ENCODE data around the gene PSD2.

DNA sequence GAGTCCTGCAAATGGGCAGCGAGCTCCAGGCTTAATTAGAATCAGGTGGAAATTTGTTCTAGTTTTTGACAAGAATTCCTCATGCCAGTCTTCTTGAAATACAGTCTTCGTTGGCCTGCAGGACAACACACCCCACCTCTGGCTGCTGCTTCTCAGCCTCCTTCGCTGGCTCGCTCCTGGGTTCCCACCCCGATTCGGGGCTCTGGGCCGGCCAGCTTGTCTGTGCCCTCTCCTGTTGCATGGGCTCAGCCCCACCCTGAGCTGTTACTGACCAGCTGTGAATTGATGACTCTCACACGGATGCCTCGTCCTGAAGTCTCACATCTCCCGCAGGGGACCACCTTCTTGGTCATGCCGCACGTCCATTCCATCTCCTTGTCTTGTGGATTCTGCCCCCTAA lies 21.0 kb downstream of the PSD2 start:
- TF ChIP-seq POLR2AphosphoS5 (IDR thresholded peaks at IDR 0.05; ENCODE audit: low read depth, low read length) (no peak), SIN3A (IDR thresholded peaks at IDR 0.05; ENCODE audit: borderline replicate concordance, insufficient read depth, low read depth, low read length) (no peak), TCF7L2 (IDR thresholded peaks at IDR 0.05; ENCODE audit: low read depth, low read length) (no peak)
- TF ChIP-seq, protein P1, sequence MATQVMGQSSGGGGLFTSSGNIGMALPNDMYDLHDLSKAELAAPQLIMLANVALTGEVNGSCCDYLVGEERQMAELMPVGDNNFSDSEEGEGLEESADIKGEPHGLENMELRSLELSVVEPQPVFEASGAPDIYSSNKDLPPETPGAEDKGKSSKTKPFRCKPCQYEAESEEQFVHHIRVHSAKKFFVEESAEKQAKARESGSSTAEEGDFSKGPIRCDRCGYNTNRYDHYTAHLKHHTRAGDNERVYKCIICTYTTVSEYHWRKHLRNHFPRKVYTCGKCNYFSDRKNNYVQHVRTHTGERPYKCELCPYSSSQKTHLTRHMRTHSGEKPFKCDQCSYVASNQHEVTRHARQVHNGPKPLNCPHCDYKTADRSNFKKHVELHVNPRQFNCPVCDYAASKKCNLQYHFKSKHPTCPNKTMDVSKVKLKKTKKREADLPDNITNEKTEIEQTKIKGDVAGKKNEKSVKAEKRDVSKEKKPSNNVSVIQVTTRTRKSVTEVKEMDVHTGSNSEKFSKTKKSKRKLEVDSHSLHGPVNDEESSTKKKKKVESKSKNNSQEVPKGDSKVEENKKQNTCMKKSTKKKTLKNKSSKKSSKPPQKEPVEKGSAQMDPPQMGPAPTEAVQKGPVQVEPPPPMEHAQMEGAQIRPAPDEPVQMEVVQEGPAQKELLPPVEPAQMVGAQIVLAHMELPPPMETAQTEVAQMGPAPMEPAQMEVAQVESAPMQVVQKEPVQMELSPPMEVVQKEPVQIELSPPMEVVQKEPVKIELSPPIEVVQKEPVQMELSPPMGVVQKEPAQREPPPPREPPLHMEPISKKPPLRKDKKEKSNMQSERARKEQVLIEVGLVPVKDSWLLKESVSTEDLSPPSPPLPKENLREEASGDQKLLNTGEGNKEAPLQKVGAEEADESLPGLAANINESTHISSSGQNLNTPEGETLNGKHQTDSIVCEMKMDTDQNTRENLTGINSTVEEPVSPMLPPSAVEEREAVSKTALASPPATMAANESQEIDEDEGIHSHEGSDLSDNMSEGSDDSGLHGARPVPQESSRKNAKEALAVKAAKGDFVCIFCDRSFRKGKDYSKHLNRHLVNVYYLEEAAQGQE (IDR thresholded peaks at IDR 0.05; ENCODE audit: insufficient read depth in 1 of 2, low read depth in 2 of 2, low read length in 1 of 2) = no peak
- TF ChIP-seq, protein P2, sequence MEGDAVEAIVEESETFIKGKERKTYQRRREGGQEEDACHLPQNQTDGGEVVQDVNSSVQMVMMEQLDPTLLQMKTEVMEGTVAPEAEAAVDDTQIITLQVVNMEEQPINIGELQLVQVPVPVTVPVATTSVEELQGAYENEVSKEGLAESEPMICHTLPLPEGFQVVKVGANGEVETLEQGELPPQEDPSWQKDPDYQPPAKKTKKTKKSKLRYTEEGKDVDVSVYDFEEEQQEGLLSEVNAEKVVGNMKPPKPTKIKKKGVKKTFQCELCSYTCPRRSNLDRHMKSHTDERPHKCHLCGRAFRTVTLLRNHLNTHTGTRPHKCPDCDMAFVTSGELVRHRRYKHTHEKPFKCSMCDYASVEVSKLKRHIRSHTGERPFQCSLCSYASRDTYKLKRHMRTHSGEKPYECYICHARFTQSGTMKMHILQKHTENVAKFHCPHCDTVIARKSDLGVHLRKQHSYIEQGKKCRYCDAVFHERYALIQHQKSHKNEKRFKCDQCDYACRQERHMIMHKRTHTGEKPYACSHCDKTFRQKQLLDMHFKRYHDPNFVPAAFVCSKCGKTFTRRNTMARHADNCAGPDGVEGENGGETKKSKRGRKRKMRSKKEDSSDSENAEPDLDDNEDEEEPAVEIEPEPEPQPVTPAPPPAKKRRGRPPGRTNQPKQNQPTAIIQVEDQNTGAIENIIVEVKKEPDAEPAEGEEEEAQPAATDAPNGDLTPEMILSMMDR (IDR thresholded peaks at IDR 0.05) = no peak
